SK-N-SH treated with all-trans-retinoic acid at 6 μM for 48 hours (cell line): ENCODE results near the gene XPO4.
A peak's percentile ranks its signal among the peaks of the same experiment; 100 is the strongest.

ENCODE experiments used
- ATAC-seq: fragments of 200-7000 bp; cut with Tn5 transposase; 3 replicates; pipeline ENCODE4 v1.9.1; 2020; ENCODE audit warnings: mild to moderate bottlenecking, moderate library complexity
- ARNTL ChIP-seq: fragments of 450-650 bp; formaldehyde crosslinking; IDR thresholded peaks from 2 replicates; pipeline ENCODE4 v1.5.0; 2020; ENCODE audit warnings: low read depth, mild to moderate bottlenecking, moderate library complexity, borderline replicate concordance
- BACH2 ChIP-seq: fragments of 250-450 bp; sonication (Bioruptor Pico); IDR thresholded peaks from 2 replicates; pipeline ENCODE4 v1.9.0; 2021; ENCODE audit warnings: mild to moderate bottlenecking, borderline replicate concordance
- CSDC2 ChIP-seq: fragments of 250-450 bp; sonication (Bioruptor Pico); IDR thresholded peaks from 2 replicates; pipeline ENCODE4 v1.5.0; 2020; ENCODE audit warnings: mild to moderate bottlenecking, moderate library complexity
- ESRRG ChIP-seq: fragments of 250-450 bp; sonication (Bioruptor Pico); IDR thresholded peaks from 2 replicates; pipeline ENCODE4 v1.6.1; 2021; ENCODE audit warnings: mild to moderate bottlenecking
- GLIS3 ChIP-seq: fragments of 250-450 bp; sonication (Bioruptor Pico); IDR thresholded peaks from 2 replicates; pipeline ENCODE4 v1.5.0; 2020; ENCODE audit warnings: mild to moderate bottlenecking, moderate library complexity
- ISL1 ChIP-seq: fragments of 250-450 bp; sonication (Bioruptor Pico); IDR thresholded peaks from 2 replicates; pipeline ENCODE4 v2.1.2; 2022; ENCODE audit warnings: mild to moderate bottlenecking, moderate library complexity
- OSR1 ChIP-seq: fragments of 250-450 bp; sonication (Bioruptor Pico); IDR thresholded peaks from 2 replicates; pipeline ENCODE4 v1.8.0; 2022; ENCODE audit warnings: moderate library complexity, mild to moderate bottlenecking, inconsistent platforms
- PPARA ChIP-seq: fragments of 250-450 bp; sonication (Bioruptor Pico); IDR thresholded peaks from 2 replicates; pipeline ENCODE4 v1.5.0; 2020; ENCODE audit warnings: mild to moderate bottlenecking, borderline replicate concordance
- RARB ChIP-seq: fragments of 250-450 bp; sonication (Bioruptor Pico); IDR thresholded peaks from 2 replicates; pipeline ENCODE4 v1.8.0; 2021; ENCODE audit warnings: mild to moderate bottlenecking, moderate library complexity
- SNAI2 ChIP-seq: fragments of 250-450 bp; sonication (Bioruptor Pico); IDR thresholded peaks from 2 replicates; pipeline ENCODE4 v1.5.0; 2020; ENCODE audit warnings: mild to moderate bottlenecking, moderate library complexity
- TCF4 ChIP-seq: fragments of 250-450 bp; sonication (Bioruptor Pico); IDR thresholded peaks from 2 replicates; pipeline ENCODE4 v1.8.0; 2021; ENCODE audit warnings: mild to moderate bottlenecking, moderate library complexity, borderline replicate concordance
- TOX ChIP-seq: fragments of 250-450 bp; sonication (Bioruptor Pico); IDR thresholded peaks from 2 replicates; pipeline ENCODE4 v1.8.0; 2021; ENCODE audit warnings: mild to moderate bottlenecking, moderate library complexity, borderline replicate concordance
- ZC3H10 ChIP-seq: fragments of 250-450 bp; sonication (Bioruptor Pico); IDR thresholded peaks from 2 replicates; pipeline ENCODE4 v1.5.1; 2021; ENCODE audit warnings: mild to moderate bottlenecking, moderate library complexity
- ZFP3 ChIP-seq: fragments of 250-450 bp; sonication (Bioruptor Pico); IDR thresholded peaks from 2 replicates; pipeline ENCODE4 v1.5.0; 2020; ENCODE audit warnings: mild to moderate bottlenecking, moderate library complexity
- ZFP30 ChIP-seq: fragments of 450-650 bp; formaldehyde crosslinking; IDR thresholded peaks from 2 replicates; pipeline ENCODE4 v1.5.0; 2022; ENCODE audit warnings: mild to moderate bottlenecking, moderate library complexity
- ZNF565 ChIP-seq: fragments of 450-650 bp; formaldehyde crosslinking; conservative IDR thresholded peaks from 2 replicates; pipeline ENCODE4 v1.5.0; 2020; ENCODE audit warnings: low read depth, mild to moderate bottlenecking, moderate library complexity
- ZNF70 ChIP-seq: fragments of 450-650 bp; formaldehyde crosslinking; IDR thresholded peaks from 2 replicates; pipeline ENCODE4 v1.5.0; 2020; ENCODE audit warnings: mild to moderate bottlenecking, moderate library complexity
- ZNF8 ChIP-seq: fragments of 450-650 bp; formaldehyde crosslinking; IDR thresholded peaks from 2 replicates; pipeline ENCODE4 v1.5.0; 2020; ENCODE audit warnings: mild to moderate bottlenecking, moderate library complexity
- TF ChIP-seq, protein P1 (sequence below): fragments of 250-450 bp; sonication (Bioruptor Pico); IDR thresholded peaks from 2 replicates; pipeline ENCODE4 v1.5.1; 2020; ENCODE audit warnings: low read depth, mild to moderate bottlenecking, moderate library complexity
- TF ChIP-seq, protein P2 (sequence below): fragments of 250-450 bp; sonication (Bioruptor Pico); IDR thresholded peaks from 2 replicates; pipeline ENCODE4 v1.8.0; 2020; ENCODE audit warnings: mild to moderate bottlenecking, moderate library complexity, borderline replicate concordance
- TF ChIP-seq, protein P3 (sequence below): fragments of 250-450 bp; sonication (Bioruptor Pico); IDR thresholded peaks from 2 replicates; pipeline ENCODE4 v1.5.1; 2021; ENCODE audit warnings: mild to moderate bottlenecking, moderate library complexity
- TF ChIP-seq, protein P4 (sequence below): fragments of 250-450 bp; sonication (Bioruptor Pico); IDR thresholded peaks from 2 replicates; pipeline ENCODE4 v1.5.0; 2020; ENCODE audit warnings: mild to moderate bottlenecking, moderate library complexity
- TF ChIP-seq, protein P5 (sequence below): fragments of 250-450 bp; sonication (Bioruptor Pico); IDR thresholded peaks from 2 replicates; pipeline ENCODE4 v1.8.0; 2021; ENCODE audit warnings: low read depth, mild to moderate bottlenecking, moderate library complexity, borderline replicate concordance

The XPO4 gene

DNA sequence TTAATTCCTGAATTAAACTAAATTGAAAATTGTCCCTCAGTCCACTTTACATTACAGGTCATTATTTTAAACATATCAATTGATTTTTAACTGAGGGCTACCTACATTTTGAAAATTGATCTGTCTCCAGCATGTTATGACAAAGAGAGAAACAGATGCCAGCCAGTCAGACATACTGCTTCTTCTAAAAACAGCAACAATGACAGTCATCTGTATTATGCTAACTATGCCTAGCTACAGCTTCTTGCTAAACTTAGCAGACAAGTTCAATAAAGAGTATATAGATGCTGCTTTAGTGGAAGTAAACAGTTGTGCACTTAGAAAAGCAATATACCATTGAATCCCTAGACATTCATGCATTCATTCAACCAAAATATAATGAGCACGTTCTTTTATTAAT is 80.1 kb downstream of the XPO4 start (continued):
- TF ChIP-seq SNAI2 (CRISPR knock-in tag) (no peak), ZNF8 (CRISPR knock-in tag) (no peak), ZFP30 (CRISPR knock-in tag) (no peak), BACH2 (CRISPR knock-in tag) (no peak), ZNF70 (CRISPR knock-in tag) (no peak)

DNA sequence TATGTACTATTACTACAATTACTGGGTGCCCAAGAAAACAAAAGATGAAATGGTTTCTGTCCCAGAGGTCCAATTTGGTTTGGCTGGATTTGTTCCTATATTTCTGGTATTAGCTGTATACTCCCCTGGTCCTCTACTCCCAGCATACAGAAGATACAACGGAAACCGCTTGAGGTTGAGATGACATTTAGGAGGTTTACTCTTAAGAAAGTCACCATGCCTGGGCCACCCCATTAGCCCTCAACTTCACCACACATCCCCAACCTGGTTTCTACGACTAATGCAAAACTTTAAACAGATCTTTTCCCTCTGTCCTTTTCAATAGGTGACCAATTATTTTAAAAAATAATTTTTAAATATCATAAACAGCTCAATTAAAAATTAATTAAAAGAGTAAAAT is 82.8 kb downstream of the XPO4 start:
- ATAC-seq, result no peak
- TF ChIP-seq OSR1 (CRISPR knock-in tag), result no peak
- no peak for TF ChIP-seq ZNF8 (CRISPR knock-in tag)
- no peak for TF ChIP-seq ZFP30 (CRISPR knock-in tag)

DNA sequence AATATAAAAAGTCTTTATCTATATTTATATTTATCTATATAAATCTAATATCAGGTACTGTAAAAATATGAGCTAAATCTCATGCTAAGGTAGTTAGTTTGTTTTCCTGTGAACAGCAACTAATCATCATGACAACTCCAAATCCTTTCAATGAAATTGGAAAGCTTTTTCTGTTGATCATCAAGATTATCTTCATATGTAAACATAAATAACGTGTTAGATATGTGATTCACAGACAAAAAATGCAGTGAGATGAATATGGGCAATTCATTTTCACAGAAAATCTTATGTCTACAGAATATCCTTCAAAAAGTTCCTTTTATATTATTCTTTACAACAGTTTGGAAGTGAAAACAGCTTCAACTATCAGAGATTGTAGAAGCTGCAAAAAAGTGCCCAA is 87.1 kb downstream of the XPO4 start:
- ATAC-seq, result no peak
- TF ChIP-seq, protein P1, sequence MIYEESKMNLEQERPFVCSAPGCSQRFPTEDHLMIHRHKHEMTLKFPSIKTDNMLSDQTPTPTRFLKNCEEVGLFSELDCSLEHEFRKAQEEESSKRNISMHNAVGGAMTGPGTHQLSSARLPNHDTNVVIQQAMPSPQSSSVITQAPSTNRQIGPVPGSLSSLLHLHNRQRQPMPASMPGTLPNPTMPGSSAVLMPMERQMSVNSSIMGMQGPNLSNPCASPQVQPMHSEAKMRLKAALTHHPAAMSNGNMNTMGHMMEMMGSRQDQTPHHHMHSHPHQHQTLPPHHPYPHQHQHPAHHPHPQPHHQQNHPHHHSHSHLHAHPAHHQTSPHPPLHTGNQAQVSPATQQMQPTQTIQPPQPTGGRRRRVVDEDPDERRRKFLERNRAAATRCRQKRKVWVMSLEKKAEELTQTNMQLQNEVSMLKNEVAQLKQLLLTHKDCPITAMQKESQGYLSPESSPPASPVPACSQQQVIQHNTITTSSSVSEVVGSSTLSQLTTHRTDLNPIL (CRISPR knock-in tag), result no peak
- TF ChIP-seq ZFP3 (CRISPR knock-in tag) (no peak), ISL1 (CRISPR knock-in tag) (peak; percentile 60), ZNF70 (CRISPR knock-in tag) (no peak)
- TF ChIP-seq, all 23 proteins: peak for 1

DNA sequence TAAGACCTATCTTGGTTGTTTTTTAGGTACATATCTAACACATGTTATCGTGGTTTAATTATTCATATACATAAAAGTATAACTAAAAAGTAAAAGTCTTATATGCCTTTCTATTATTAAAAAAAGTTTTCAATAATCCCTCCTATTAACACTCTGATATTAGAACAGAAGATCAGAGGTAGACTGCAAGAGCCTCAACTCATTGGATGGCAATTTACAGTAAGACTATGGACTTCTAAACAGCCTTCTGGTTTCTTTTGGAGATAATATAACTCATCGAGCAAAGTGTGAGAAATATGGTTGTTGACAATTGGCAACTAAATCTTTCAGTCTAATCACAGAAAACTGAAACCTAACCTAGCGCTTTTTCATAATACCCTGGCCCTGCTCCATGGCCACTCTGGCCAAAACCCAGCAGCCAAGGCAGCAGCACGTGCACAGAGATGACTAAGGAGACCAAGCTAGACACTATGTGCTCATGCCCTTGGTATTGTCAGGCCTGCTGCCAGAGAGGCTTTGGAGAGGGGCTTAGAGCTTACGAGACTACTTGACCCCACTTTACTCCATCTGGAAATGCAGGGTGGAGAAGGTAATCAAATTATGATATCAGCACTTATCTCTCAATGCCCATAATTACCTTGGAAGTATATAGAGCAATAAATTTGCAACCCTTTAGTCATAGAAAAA is 88.2 kb downstream of the XPO4 start:
- peak; percentile 92 for ATAC-seq
- TF ChIP-seq BACH2 (CRISPR knock-in tag) (no peak), RARB (no peak), ARNTL (CRISPR knock-in tag) (0 out of 2 replicates have a peak, but pooled peaks have one; percentile 26), OSR1 (CRISPR knock-in tag) (no peak), TCF4 (CRISPR knock-in tag) (peak; percentile 86), ZNF8 (CRISPR knock-in tag) (peak; percentile 60; the same call in 1 of the 2 replicates), ZFP3 (CRISPR knock-in tag) (0 out of 2 replicates have a peak, but pooled peaks have one; percentile 52), TOX (CRISPR knock-in tag) (no peak), CSDC2 (CRISPR knock-in tag) (no peak), ZFP30 (CRISPR knock-in tag) (peak; percentile 42; the same call in 1 of the 2 replicates), ZNF565 (CRISPR knock-in tag) (peak; percentile 84; the same call in 1 of the 2 replicates), PPARA (CRISPR knock-in tag) (no peak), ZC3H10 (CRISPR knock-in tag) (no peak), SNAI2 (CRISPR knock-in tag) (peak; percentile 72; the same call in 1 of the 2 replicates), ISL1 (CRISPR knock-in tag) (peak; percentile 100), ESRRG (CRISPR knock-in tag) (no peak), GLIS3 (CRISPR knock-in tag) (peak; percentile 93)
- TF ChIP-seq, protein P2, sequence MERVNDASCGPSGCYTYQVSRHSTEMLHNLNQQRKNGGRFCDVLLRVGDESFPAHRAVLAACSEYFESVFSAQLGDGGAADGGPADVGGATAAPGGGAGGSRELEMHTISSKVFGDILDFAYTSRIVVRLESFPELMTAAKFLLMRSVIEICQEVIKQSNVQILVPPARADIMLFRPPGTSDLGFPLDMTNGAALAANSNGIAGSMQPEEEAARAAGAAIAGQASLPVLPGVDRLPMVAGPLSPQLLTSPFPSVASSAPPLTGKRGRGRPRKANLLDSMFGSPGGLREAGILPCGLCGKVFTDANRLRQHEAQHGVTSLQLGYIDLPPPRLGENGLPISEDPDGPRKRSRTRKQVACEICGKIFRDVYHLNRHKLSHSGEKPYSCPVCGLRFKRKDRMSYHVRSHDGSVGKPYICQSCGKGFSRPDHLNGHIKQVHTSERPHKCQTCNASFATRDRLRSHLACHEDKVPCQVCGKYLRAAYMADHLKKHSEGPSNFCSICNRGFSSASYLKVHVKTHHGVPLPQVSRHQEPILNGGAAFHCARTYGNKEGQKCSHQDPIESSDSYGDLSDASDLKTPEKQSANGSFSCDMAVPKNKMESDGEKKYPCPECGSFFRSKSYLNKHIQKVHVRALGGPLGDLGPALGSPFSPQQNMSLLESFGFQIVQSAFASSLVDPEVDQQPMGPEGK (CRISPR knock-in tag), result no peak
- TF ChIP-seq, protein P3, sequence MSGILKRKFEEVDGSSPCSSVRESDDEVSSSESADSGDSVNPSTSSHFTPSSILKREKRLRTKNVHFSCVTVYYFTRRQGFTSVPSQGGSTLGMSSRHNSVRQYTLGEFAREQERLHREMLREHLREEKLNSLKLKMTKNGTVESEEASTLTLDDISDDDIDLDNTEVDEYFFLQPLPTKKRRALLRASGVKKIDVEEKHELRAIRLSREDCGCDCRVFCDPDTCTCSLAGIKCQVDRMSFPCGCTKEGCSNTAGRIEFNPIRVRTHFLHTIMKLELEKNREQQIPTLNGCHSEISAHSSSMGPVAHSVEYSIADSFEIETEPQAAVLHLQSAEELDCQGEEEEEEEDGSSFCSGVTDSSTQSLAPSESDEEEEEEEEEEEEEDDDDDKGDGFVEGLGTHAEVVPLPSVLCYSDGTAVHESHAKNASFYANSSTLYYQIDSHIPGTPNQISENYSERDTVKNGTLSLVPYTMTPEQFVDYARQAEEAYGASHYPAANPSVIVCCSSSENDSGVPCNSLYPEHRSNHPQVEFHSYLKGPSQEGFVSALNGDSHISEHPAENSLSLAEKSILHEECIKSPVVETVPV (CRISPR knock-in tag), result peak; percentile 82; the same call in 1 of the 2 replicates
- TF ChIP-seq, protein P4, sequence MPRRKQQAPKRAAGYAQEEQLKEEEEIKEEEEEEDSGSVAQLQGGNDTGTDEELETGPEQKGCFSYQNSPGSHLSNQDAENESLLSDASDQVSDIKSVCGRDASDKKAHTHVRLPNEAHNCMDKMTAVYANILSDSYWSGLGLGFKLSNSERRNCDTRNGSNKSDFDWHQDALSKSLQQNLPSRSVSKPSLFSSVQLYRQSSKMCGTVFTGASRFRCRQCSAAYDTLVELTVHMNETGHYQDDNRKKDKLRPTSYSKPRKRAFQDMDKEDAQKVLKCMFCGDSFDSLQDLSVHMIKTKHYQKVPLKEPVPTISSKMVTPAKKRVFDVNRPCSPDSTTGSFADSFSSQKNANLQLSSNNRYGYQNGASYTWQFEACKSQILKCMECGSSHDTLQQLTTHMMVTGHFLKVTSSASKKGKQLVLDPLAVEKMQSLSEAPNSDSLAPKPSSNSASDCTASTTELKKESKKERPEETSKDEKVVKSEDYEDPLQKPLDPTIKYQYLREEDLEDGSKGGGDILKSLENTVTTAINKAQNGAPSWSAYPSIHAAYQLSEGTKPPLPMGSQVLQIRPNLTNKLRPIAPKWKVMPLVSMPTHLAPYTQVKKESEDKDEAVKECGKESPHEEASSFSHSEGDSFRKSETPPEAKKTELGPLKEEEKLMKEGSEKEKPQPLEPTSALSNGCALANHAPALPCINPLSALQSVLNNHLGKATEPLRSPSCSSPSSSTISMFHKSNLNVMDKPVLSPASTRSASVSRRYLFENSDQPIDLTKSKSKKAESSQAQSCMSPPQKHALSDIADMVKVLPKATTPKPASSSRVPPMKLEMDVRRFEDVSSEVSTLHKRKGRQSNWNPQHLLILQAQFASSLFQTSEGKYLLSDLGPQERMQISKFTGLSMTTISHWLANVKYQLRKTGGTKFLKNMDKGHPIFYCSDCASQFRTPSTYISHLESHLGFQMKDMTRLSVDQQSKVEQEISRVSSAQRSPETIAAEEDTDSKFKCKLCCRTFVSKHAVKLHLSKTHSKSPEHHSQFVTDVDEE (CRISPR knock-in tag), result peak; percentile 90
- TF ChIP-seq, protein P5, sequence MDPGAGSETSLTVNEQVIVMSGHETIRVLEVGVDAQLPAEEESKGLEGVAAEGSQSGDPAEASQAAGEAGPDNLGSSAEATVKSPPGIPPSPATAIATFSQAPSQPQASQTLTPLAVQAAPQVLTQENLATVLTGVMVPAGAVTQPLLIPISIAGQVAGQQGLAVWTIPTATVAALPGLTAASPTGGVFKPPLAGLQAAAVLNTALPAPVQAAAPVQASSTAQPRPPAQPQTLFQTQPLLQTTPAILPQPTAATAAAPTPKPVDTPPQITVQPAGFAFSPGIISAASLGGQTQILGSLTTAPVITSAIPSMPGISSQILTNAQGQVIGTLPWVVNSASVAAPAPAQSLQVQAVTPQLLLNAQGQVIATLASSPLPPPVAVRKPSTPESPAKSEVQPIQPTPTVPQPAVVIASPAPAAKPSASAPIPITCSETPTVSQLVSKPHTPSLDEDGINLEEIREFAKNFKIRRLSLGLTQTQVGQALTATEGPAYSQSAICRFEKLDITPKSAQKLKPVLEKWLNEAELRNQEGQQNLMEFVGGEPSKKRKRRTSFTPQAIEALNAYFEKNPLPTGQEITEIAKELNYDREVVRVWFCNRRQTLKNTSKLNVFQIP (CRISPR knock-in tag), result no peak
- TF ChIP-seq, protein P1 (CRISPR knock-in tag), result peak; percentile 93
